Left lung (tissue), 10 donors: ENCODE measurements around the gene TPK1. TPM values are rescaled to one million over a fixed set of nuclear protein-coding genes. Genes with fewer than 3 reads are reported as not detected.
"Not testable (repeated sequence)": the region's sequence is repeated elsewhere in the genome, so short reads cannot be mapped to it uniquely, and the experiment has no call there.

ENCODE experiments used
- ATAC-seq: fragments of 200-7000 bp; cut with Tn5 transposase; one replicate; pipeline ENCODE4 v1.9.1; 2020; ENCODE audit warnings: moderate library complexity
- DNase-seq, 4 donors: peaks; one replicate each; pipeline ENCODE4 v3.0.0-alpha.2; 2013 to 2020
- H3K27ac ChIP-seq, 2 donors: fragments of 200-600 bp; sonication (generic) in 1 of 2; one replicate each; pipeline versions ENCODE4 v1.5.0 to v1.8.0; 2020 to 2021
- H3K27me3 ChIP-seq, 2 donors: fragments of 200-600 bp; sonication (generic) in 1 of 2; one replicate each; pipeline versions ENCODE4 v1.5.0 to v1.8.0; 2020 to 2021
- H3K36me3 ChIP-seq, 2 donors: fragments of 200-600 bp; sonication (generic) in 1 of 2; one replicate each; pipeline versions ENCODE4 v1.5.0 to v1.8.0; 2020 to 2021
- H3K4me1 ChIP-seq, 2 donors: fragments of 200-600 bp; one replicate each; pipeline ENCODE4 v1.8.0; 2021
- H3K4me3 ChIP-seq, 2 donors: fragments of 200-600 bp; sonication (generic) in 1 of 2; one replicate each; pipeline versions ENCODE4 v1.5.0 to v1.8.0; 2020 to 2021; ENCODE audit warnings: mild to moderate bottlenecking in 1 of 2
- H3K9me3 ChIP-seq, 2 donors: fragments of 200-600 bp; sonication (generic) in 1 of 2; one replicate each; pipeline versions ENCODE4 v1.5.0 to v1.8.0; 2020 to 2021
- CTCF ChIP-seq, 2 donors: fragments of 200-600 bp; sonication (generic) in 1 of 2; IDR thresholded peaks; one replicate each; pipeline versions ENCODE4 v1.5.0 to v1.8.0; 2021; ENCODE audit warnings: antibody characterized with exemption in 2 of 2
- intact Hi-C, 2 donors: fragments of 100-400 bp; cut with DNase I; formaldehyde crosslinking; loops; one replicate each; pipeline versions ENCODE4 v1.11.2 to v1.14.2; 2022
- polyA plus RNA-seq, 6 donors: library from polyadenylated mRNA; unstranded; fragments of 120-200 nt; gene quantifications; one replicate each; pipeline ENCODE4 v1.2.1, GENCODE V29; 2013; ENCODE audit not compliant: insufficient read length in 6 of 6
- total RNA-seq, 2 donors: library from RNA; stranded (reverse); fragmentation: NEBNext Ultra II Directional; extraction: Animal tissue kit (Norgen Biotek cat#: 25700); gene quantifications; one replicate each; pipeline ENCODE4 v1.2.1, GENCODE V29; 2021
- donor health status: DM: no; HTN: yes; CAD: no.
- donor health status: DM: no; HTN: no; CAD: no.

The TPK1 gene
- total and polyA plus RNA-seq, 8 donors = 4.1 to 15.5 (median 4.8) TPM

GRCh38 chr7:144735505-144736276 lies 100.2 kb downstream of the TPK1 start:
- intact Hi-C loops = no loop called here
- Histone ChIP-seq H3K36me3 (no peaks in the 10 kb centered on the region), H3K27me3 (no peaks in the 10 kb centered on the region), H3K4me1 (no peaks in the 10 kb centered on the region), H3K4me3 (no peak overlapping the region), H3K27ac (no peak overlapping the region), H3K9me3 (no peaks in the 10 kb centered on the region)
- no peak for TF ChIP-seq CTCF (IDR thresholded peaks at IDR 0.05)
- DNase-seq (no peak), ATAC-seq (no peak)

GRCh38 chr7:144731661-144732351 lies 104.0 kb downstream of the TPK1 start:
- intact Hi-C loops = no loop called here
- Histone ChIP-seq H3K4me3 (no peak overlapping the region), H3K4me1 (no peaks in the 10 kb centered on the region), H3K36me3 (no peaks in the 10 kb centered on the region), H3K9me3 (no peaks in the 10 kb centered on the region), H3K27ac (no peak overlapping the region), H3K27me3 (no peaks in the 10 kb centered on the region)
- ATAC-seq (no peak), DNase-seq (no peak)
- no peak for TF ChIP-seq CTCF (IDR thresholded peaks at IDR 0.05)

- no peak for ATAC-seq
These were observed 105.6 kb downstream of the TPK1 start for GRCh38 chr7:144730224-144730623.

GRCh38 chr7:144729226-144729625 lies 106.6 kb downstream of the TPK1 start:
- no peak for DNase-seq
- Histone ChIP-seq H3K27me3 (no peaks in the 10 kb centered on the region), H3K4me1 (no peaks in the 10 kb centered on the region), H3K9me3 (no peaks in the 10 kb centered on the region), H3K4me3 (no peak overlapping the region), H3K36me3 (no peaks in the 10 kb centered on the region), H3K27ac (no peak overlapping the region)
- no peak for TF ChIP-seq CTCF (IDR thresholded peaks at IDR 0.05)
- no peak for ATAC-seq
- intact Hi-C loops = no loop called here

More at GRCh38 chr7:144730224-144730623, 105.6 kb downstream of the TPK1 start:
- DNase-seq = no peak
- H3K4me3 ChIP-seq = no peak overlapping the region
- no peaks in the 10 kb centered on the region for H3K9me3 ChIP-seq
- TF ChIP-seq CTCF (IDR thresholded peaks at IDR 0.05) = no peak
- no peaks in the 10 kb centered on the region for H3K27me3 ChIP-seq
- intact Hi-C loops = no loop called here
- no peaks in the 10 kb centered on the region for H3K36me3 ChIP-seq
- no peaks in the 10 kb centered on the region for H3K4me1 ChIP-seq
- H3K27ac ChIP-seq = no peak overlapping the region

- H3K27me3 ChIP-seq = no peaks in the 10 kb centered on the region
- H3K4me1 ChIP-seq = no peaks in the 10 kb centered on the region
- ATAC-seq = no peak
- no peak overlapping the region for H3K27ac ChIP-seq
- H3K36me3 ChIP-seq = no peaks in the 10 kb centered on the region
- no peaks in the 10 kb centered on the region for H3K9me3 ChIP-seq
- H3K4me3 ChIP-seq = no peak overlapping the region
- DNase-seq = no peak
- intact Hi-C loops = no loop called here
- TF ChIP-seq CTCF (IDR thresholded peaks at IDR 0.05) = no peak
These were observed 107.3 kb downstream of the TPK1 start for GRCh38 chr7:144728551-144728950.

- H3K27me3 ChIP-seq, H3K36me3 ChIP-seq, ATAC-seq, H3K27ac ChIP-seq, H3K4me1 ChIP-seq, intact Hi-C loops, H3K9me3 ChIP-seq, H3K4me3 ChIP-seq: not testable (repeated sequence)
- DNase-seq = peak in 1 of 4 donors; percentile 27
These were observed 109.0 kb downstream of the TPK1 start for GRCh38 chr7:144726840-144727239.
